Skeletal muscle satellite cell (primary cell): ENCODE results near the gene AMN.

ENCODE experiments used
- H3K27me3 ChIP-seq: 2 replicates; pipeline ENCODE4 v1.7.0; 2013; ENCODE audit warnings: low read length; ENCODE audit not compliant: control insufficient read depth, insufficient read depth
- H3K36me3 ChIP-seq: 2 replicates; pipeline ENCODE4 v1.7.0; 2013; ENCODE audit warnings: mild to moderate bottlenecking, control low read depth, low read length; ENCODE audit not compliant: insufficient read depth
- H3K4me1 ChIP-seq: 2 replicates; pipeline ENCODE4 v1.7.0; 2013; ENCODE audit warnings: low read length; ENCODE audit not compliant: control insufficient read depth, insufficient read depth
- H3K4me2 ChIP-seq: 2 replicates; pipeline ENCODE4 v1.7.0; 2013; ENCODE audit warnings: mild to moderate bottlenecking, low read length
- H3K4me3 ChIP-seq: 2 replicates; pipeline ENCODE4 v1.7.0; 2013; ENCODE audit warnings: low read length
- H3K9ac ChIP-seq: 2 replicates; pipeline ENCODE4 v1.7.0; 2013; ENCODE audit warnings: mild to moderate bottlenecking, low read depth, low read length, moderate library complexity
- H3K9me3 ChIP-seq: replicated peaks from 2 replicates; pipeline ENCODE4 v1.7.0; 2013; ENCODE audit warnings: mild to moderate bottlenecking, control low read depth, low read length

The AMN gene

GRCh38 chr14:102916347-102917055 lies 6.0 kb upstream of the AMN start:
- H3K36me3 ChIP-seq, result no peaks in the 10 kb centered on the region
- peaks cover 11% of the 10 kb centered on the region for H3K27me3 ChIP-seq
- H3K4me3 ChIP-seq, result no peak overlapping the region
- H3K9ac ChIP-seq, result no peak overlapping the region
- no peaks in the 10 kb centered on the region for H3K9me3 ChIP-seq
- H3K4me1 ChIP-seq, result no peaks in the 10 kb centered on the region
- H3K4me2 ChIP-seq, result no peak overlapping the region

- Histone ChIP-seq H3K4me1 (no peaks in the 10 kb centered on the region), H3K9ac (no peak overlapping the region), H3K27me3 (peaks cover 16% of the 10 kb centered on the region), H3K4me3 (no peak overlapping the region), H3K4me2 (no peak overlapping the region), H3K36me3 (no peaks in the 10 kb centered on the region), H3K9me3 (no peaks in the 10 kb centered on the region)
These were observed 5.4 kb upstream of the AMN start for GRCh38 chr14:102917056-102917385.

GRCh38 chr14:102917469-102918211 lies 4.8 kb upstream of the AMN start:
- Histone ChIP-seq H3K4me2 (no peak overlapping the region), H3K9ac (no peak overlapping the region), H3K27me3 (peaks cover 22% of the 10 kb centered on the region), H3K4me3 (no peak overlapping the region), H3K9me3 (no peaks in the 10 kb centered on the region), H3K4me1 (peaks cover under 1% of the 10 kb centered on the region), H3K36me3 (no peaks in the 10 kb centered on the region)

- Histone ChIP-seq H3K4me1 (peaks cover 7% of the 10 kb centered on the region), H3K9ac (no peak overlapping the region)
These were observed 4.0 kb upstream of the AMN start for GRCh38 chr14:102918438-102918837.

GRCh38 chr14:102920273-102920997 lies 2.0 kb upstream of the AMN start:
- H3K9ac ChIP-seq, result no peak overlapping the region
- H3K4me3 ChIP-seq, result no peak overlapping the region
- no peak overlapping the region for H3K4me2 ChIP-seq
- H3K27me3 ChIP-seq, result peaks cover 47% of the 10 kb centered on the region
- H3K4me1 ChIP-seq, result peaks cover 7% of the 10 kb centered on the region
- H3K9me3 ChIP-seq, result no peaks in the 10 kb centered on the region
- H3K36me3 ChIP-seq, result no peaks in the 10 kb centered on the region

More at GRCh38 chr14:102918438-102918837, 4.0 kb upstream of the AMN start:
- Histone ChIP-seq H3K4me2 (no peak overlapping the region), H3K9me3 (no peaks in the 10 kb centered on the region), H3K27me3 (peaks cover 30% of the 10 kb centered on the region), H3K4me3 (no peak overlapping the region), H3K36me3 (no peaks in the 10 kb centered on the region)

GRCh38 chr14:102920998-102921304 lies 1.5 kb upstream of the AMN start:
- no peak overlapping the region for H3K4me3 ChIP-seq
- H3K4me2 ChIP-seq, result no peak overlapping the region
- no peak overlapping the region for H3K9ac ChIP-seq
- H3K4me1 ChIP-seq, result peaks cover 7% of the 10 kb centered on the region
- H3K36me3 ChIP-seq, result no peaks in the 10 kb centered on the region
- H3K9me3 ChIP-seq, result no peaks in the 10 kb centered on the region
- H3K27me3 ChIP-seq, result peaks cover 49% of the 10 kb centered on the region

GRCh38 chr14:102923201-102923924 lies 900 bp downstream of the AMN start:
- Histone ChIP-seq H3K9ac (no peak overlapping the region), H3K4me1 (peaks cover 8% of the 10 kb centered on the region), H3K4me3 (peak overlapping the region; percentile 52), H3K27me3 (peaks cover 63% of the 10 kb centered on the region), H3K4me2 (peak overlapping the region; percentile 70), H3K9me3 (no peaks in the 10 kb centered on the region), H3K36me3 (no peaks in the 10 kb centered on the region)

GRCh38 chr14:102923925-102924486 lies 1.5 kb downstream of the AMN start:
- Histone ChIP-seq H3K27me3 (peaks cover 68% of the 10 kb centered on the region), H3K9me3 (no peaks in the 10 kb centered on the region), H3K4me1 (peaks cover 15% of the 10 kb centered on the region), H3K4me2 (no peak overlapping the region), H3K36me3 (no peaks in the 10 kb centered on the region), H3K4me3 (no peak overlapping the region), H3K9ac (no peak overlapping the region)

- Histone ChIP-seq H3K36me3 (no peaks in the 10 kb centered on the region), H3K4me2 (no peak overlapping the region), H3K27me3 (peaks cover 77% of the 10 kb centered on the region), H3K4me1 (peaks cover 24% of the 10 kb centered on the region), H3K4me3 (no peak overlapping the region), H3K9ac (no peak overlapping the region), H3K9me3 (no peaks in the 10 kb centered on the region)
These were observed 2.4 kb downstream of the AMN start for GRCh38 chr14:102924632-102925588.

- Histone ChIP-seq H3K9ac (no peak overlapping the region), H3K4me3 (no peak overlapping the region), H3K4me2 (no peak overlapping the region), H3K4me1 (peaks cover 24% of the 10 kb centered on the region), H3K36me3 (no peaks in the 10 kb centered on the region), H3K9me3 (no peaks in the 10 kb centered on the region), H3K27me3 (peaks cover 77% of the 10 kb centered on the region)
These were observed 3.2 kb downstream of the AMN start for GRCh38 chr14:102925646-102926045.
